Hepatocyte (in vitro differentiated cells): ENCODE measurements around the gene PXN. TPM values are rescaled to one million over a fixed set of nuclear protein-coding genes. Genes with fewer than 3 reads are reported as not detected.
"Not testable (repeated sequence)": the region's sequence is repeated elsewhere in the genome, so short reads cannot be mapped to it uniquely, and the experiment has no call there.

Experiments
- DNase-seq: peaks from one replicate; pipeline ENCODE4 v3.0.0-alpha.2; 2016; ENCODE audit warnings: low spot score
- H2AFZ ChIP-seq: fragments of 200-600 bp; sonication (generic); 2 replicates; pipeline ENCODE4 v1.6.0; 2016; ENCODE audit warnings: antibody characterized with exemption, mild to moderate bottlenecking
- H3K27ac ChIP-seq: fragments of 200-600 bp; sonication (generic); 2 replicates; pipeline ENCODE4 v1.5.1; 2016; ENCODE audit warnings: mild to moderate bottlenecking
- H3K27me3 ChIP-seq: fragments of 200-600 bp; sonication (generic); 2 replicates; pipeline ENCODE4 v1.6.1; 2016
- H3K36me3 ChIP-seq: fragments of 200-600 bp; sonication (generic); replicated peaks from 2 replicates; pipeline ENCODE4 v1.5.1; 2016; ENCODE audit warnings: low read depth; ENCODE audit not compliant: insufficient read depth
- H3K4me1 ChIP-seq: fragments of 200-600 bp; sonication (generic); 2 replicates; pipeline ENCODE4 v1.5.1; 2016; ENCODE audit warnings: mild to moderate bottlenecking, moderate library complexity; ENCODE audit not compliant: insufficient read depth
- H3K4me2 ChIP-seq: fragments of 200-600 bp; sonication (generic); 2 replicates; pipeline ENCODE4 v1.6.0; 2016
- H3K4me3 ChIP-seq: fragments of 200-600 bp; sonication (generic); 2 replicates; pipeline ENCODE4 v1.5.1; 2016; ENCODE audit warnings: mild to moderate bottlenecking
- H3K79me2 ChIP-seq: fragments of 200-600 bp; sonication (generic); 2 replicates; pipeline ENCODE4 v1.6.0; 2017; ENCODE audit warnings: mild to moderate bottlenecking
- H3K9me2 ChIP-seq: fragments of 200-600 bp; sonication (generic); replicated peaks from 2 replicates; pipeline ENCODE4 v1.6.0; 2017; ENCODE audit warnings: mild to moderate bottlenecking; ENCODE audit not compliant: insufficient read depth
- H3K9me3 ChIP-seq: fragments of 200-600 bp; sonication (generic); 2 replicates; pipeline ENCODE4 v1.5.1; 2016; ENCODE audit warnings: low read depth, mild to moderate bottlenecking
- H4K20me1 ChIP-seq: fragments of 200-600 bp; sonication (generic); 2 replicates; pipeline ENCODE4 v1.6.0; 2016; ENCODE audit warnings: mild to moderate bottlenecking; ENCODE audit not compliant: insufficient read depth, poor library complexity, severe bottlenecking
- CTCF ChIP-seq: fragments of 200-600 bp; sonication (generic); IDR thresholded peaks from 2 replicates; pipeline ENCODE4 v1.5.1; 2016; ENCODE audit warnings: antibody characterized with exemption, mild to moderate bottlenecking; ENCODE audit not compliant: poor library complexity
- EZH2 ChIP-seq: fragments of 200-600 bp; sonication (generic); IDR thresholded peaks from 2 replicates; pipeline ENCODE4 v1.6.1; 2016; ENCODE audit warnings: antibody characterized with exemption, mild to moderate bottlenecking, borderline replicate concordance
- EZH2phosphoT487 ChIP-seq: fragments of 200-600 bp; sonication (generic); IDR thresholded peaks from one replicate; pipeline ENCODE4 v1.6.1; 2018; ENCODE audit warnings: antibody characterized with exemption, mild to moderate bottlenecking, low read depth, moderate library complexity; ENCODE audit not compliant: unreplicated experiment, severe bottlenecking
- WGBS: methylation state at CpG from one replicate; pipeline ENCODE4 v1.1.6; 2016; ENCODE audit warnings: low lambda C conversion rate; ENCODE audit errors: missing lambda C conversion rate; 5-methylcytosine and 5-hydroxymethylcytosine counted together
- polyA plus RNA-seq: library from polyadenylated mRNA; unstranded; fragments of >200 nt; fragmentation: Nextera tagmentation; extraction: Ambion mirVana; gene quantifications from 2 replicates; pipeline ENCODE4 v1.2.1, GENCODE V29; 2016
- total RNA-seq: library from RNA; depleted of rRNA; stranded (reverse); fragments of >200 nt; gene quantifications from 2 replicates; pipeline ENCODE4 v1.2.3, GENCODE V29; 2014

The PXN gene
- total and polyA plus RNA-seq, 2 experiments from 2014 or later, result 26.7 to 61.7 TPM

GRCh38 chr12:120211243-120211903 lies 54.2 kb downstream of the PXN start:
- no peak overlapping the region for H3K4me3 ChIP-seq
- no peaks in the 10 kb centered on the region for H3K9me2 ChIP-seq
- H2AFZ ChIP-seq, result no peak overlapping the region
- no peaks in the 10 kb centered on the region for H4K20me1 ChIP-seq
- H3K27me3 ChIP-seq, result no peaks in the 10 kb centered on the region
- H3K9me3 ChIP-seq, result no peaks in the 10 kb centered on the region
- no peaks in the 10 kb centered on the region for H3K4me1 ChIP-seq
- H3K27ac ChIP-seq, result no peak overlapping the region
- WGBS, result 97% methylated on average over 12 of the region's 12 CpGs
- H3K4me2 ChIP-seq, result no peak overlapping the region
- no peaks in the 10 kb centered on the region for H3K79me2 ChIP-seq
- TF ChIP-seq CTCF, result no peak
- no peak for TF ChIP-seq EZH2phosphoT487
- TF ChIP-seq EZH2, result no peak
- no peaks in the 10 kb centered on the region for H3K36me3 ChIP-seq
- DNase-seq, result no peak

DNA sequence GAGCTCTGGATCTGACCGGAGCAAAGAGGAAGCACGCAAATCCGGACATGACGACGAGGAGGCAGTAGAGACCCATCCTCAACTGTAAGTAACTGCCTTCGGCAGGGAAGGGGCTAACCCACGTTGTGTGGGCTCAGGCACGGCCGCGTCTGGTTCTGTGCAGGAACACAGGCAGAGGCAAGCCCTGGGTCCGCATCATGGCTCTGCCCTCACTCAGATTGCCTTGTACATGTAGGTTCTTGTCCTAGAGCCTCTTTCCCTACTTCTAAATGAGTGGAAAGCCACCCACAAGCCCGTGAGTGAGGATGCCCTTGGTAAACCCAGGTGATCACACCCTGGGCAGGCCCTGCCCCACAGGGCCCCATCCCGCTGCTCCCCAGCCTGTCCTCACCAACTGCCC lies 55.7 kb downstream of the PXN start:
- H3K79me2 ChIP-seq, result no peaks in the 10 kb centered on the region
- H4K20me1 ChIP-seq, result no peaks in the 10 kb centered on the region
- H3K27ac ChIP-seq, result no peak overlapping the region
- WGBS, result 98% methylated on average over 13 of the region's 13 CpGs
- no peak overlapping the region for H3K4me2 ChIP-seq
- no peak overlapping the region for H3K4me3 ChIP-seq
- H3K4me1 ChIP-seq, result no peaks in the 10 kb centered on the region
- no peaks in the 10 kb centered on the region for H3K9me3 ChIP-seq
- no peaks in the 10 kb centered on the region for H3K36me3 ChIP-seq
- TF ChIP-seq EZH2 (no peak), EZH2phosphoT487 (no peak)
- no peaks in the 10 kb centered on the region for H3K9me2 ChIP-seq
- no peaks in the 10 kb centered on the region for H3K27me3 ChIP-seq
- H2AFZ ChIP-seq, result no peak overlapping the region
- DNase-seq, result no peak

GRCh38 chr12:120207227-120207626 lies 58.3 kb downstream of the PXN start:
- H2AFZ ChIP-seq, result no peak overlapping the region
- H3K4me3 ChIP-seq, result no peak overlapping the region
- no peak overlapping the region for H3K4me2 ChIP-seq
- no peak overlapping the region for H3K27ac ChIP-seq
- no peaks in the 10 kb centered on the region for H3K9me2 ChIP-seq
- H3K9me3 ChIP-seq, result no peaks in the 10 kb centered on the region
- H4K20me1 ChIP-seq, result no peaks in the 10 kb centered on the region
- peaks cover under 1% of the 10 kb centered on the region for H3K4me1 ChIP-seq
- 96% methylated on average over 13 of the region's 13 CpGs for WGBS
- no peaks in the 10 kb centered on the region for H3K36me3 ChIP-seq
- no peaks in the 10 kb centered on the region for H3K79me2 ChIP-seq
- TF ChIP-seq EZH2 (no peak), CTCF (no peak), EZH2phosphoT487 (no peak)
- no peaks in the 10 kb centered on the region for H3K27me3 ChIP-seq
- DNase-seq, result no peak

DNA sequence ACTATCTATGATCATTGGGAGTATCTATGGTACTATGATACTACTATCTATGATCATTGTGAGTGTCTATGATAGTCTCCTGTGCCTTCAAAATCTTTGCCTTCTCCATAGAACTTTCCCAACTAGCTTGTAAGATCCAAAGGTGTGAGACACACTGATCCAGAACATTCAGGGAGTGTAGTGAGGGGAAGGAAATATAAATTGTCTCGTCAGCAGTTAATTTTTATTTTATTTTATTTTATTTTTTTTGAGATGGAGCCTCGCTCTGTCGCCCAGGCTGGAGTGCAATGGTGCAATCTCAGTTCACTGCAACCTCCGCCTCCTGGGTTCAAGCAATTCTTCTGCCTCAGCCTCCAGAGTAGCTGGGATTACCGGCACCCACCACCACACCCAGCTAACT lies 58.7 kb downstream of the PXN start:
- H3K27ac ChIP-seq, H3K79me2 ChIP-seq, H3K4me3 ChIP-seq, H3K9me2 ChIP-seq, DNase-seq, H2AFZ ChIP-seq, H3K4me2 ChIP-seq, H3K4me1 ChIP-seq, H4K20me1 ChIP-seq, H3K9me3 ChIP-seq, H3K27me3 ChIP-seq, H3K36me3 ChIP-seq: not testable (repeated sequence)
- 100% methylated on average over 5 of the region's 5 CpGs for WGBS
